Hepatocyte (in vitro differentiated cells): ENCODE results near the gene SULT2A1. TPM values are rescaled to one million over a fixed set of nuclear protein-coding genes. Genes with fewer than 3 reads are reported as not detected.
A peak's percentile ranks its signal among the peaks of the same experiment; 100 is the strongest.

Experiments used
- DNase-seq: peaks from one replicate; pipeline ENCODE4 v3.0.0-alpha.2; 2016; ENCODE audit warnings: low spot score
- H2AFZ ChIP-seq: fragments of 200-600 bp; sonication (generic); 2 replicates; pipeline ENCODE4 v1.6.0; 2016; ENCODE audit warnings: antibody characterized with exemption, mild to moderate bottlenecking
- H3K27ac ChIP-seq: fragments of 200-600 bp; sonication (generic); 2 replicates; pipeline ENCODE4 v1.5.1; 2016; ENCODE audit warnings: mild to moderate bottlenecking
- H3K27me3 ChIP-seq: fragments of 200-600 bp; sonication (generic); 2 replicates; pipeline ENCODE4 v1.6.1; 2016
- H3K36me3 ChIP-seq: fragments of 200-600 bp; sonication (generic); replicated peaks from 2 replicates; pipeline ENCODE4 v1.5.1; 2016; ENCODE audit warnings: low read depth; ENCODE audit not compliant: insufficient read depth
- H3K4me1 ChIP-seq: fragments of 200-600 bp; sonication (generic); 2 replicates; pipeline ENCODE4 v1.5.1; 2016; ENCODE audit warnings: mild to moderate bottlenecking, moderate library complexity; ENCODE audit not compliant: insufficient read depth
- H3K4me2 ChIP-seq: fragments of 200-600 bp; sonication (generic); 2 replicates; pipeline ENCODE4 v1.6.0; 2016
- H3K4me3 ChIP-seq: fragments of 200-600 bp; sonication (generic); 2 replicates; pipeline ENCODE4 v1.5.1; 2016; ENCODE audit warnings: mild to moderate bottlenecking
- H3K79me2 ChIP-seq: fragments of 200-600 bp; sonication (generic); 2 replicates; pipeline ENCODE4 v1.6.0; 2017; ENCODE audit warnings: mild to moderate bottlenecking
- H3K9me2 ChIP-seq: fragments of 200-600 bp; sonication (generic); replicated peaks from 2 replicates; pipeline ENCODE4 v1.6.0; 2017; ENCODE audit warnings: mild to moderate bottlenecking; ENCODE audit not compliant: insufficient read depth
- H3K9me3 ChIP-seq: fragments of 200-600 bp; sonication (generic); 2 replicates; pipeline ENCODE4 v1.5.1; 2016; ENCODE audit warnings: low read depth, mild to moderate bottlenecking
- H4K20me1 ChIP-seq: fragments of 200-600 bp; sonication (generic); 2 replicates; pipeline ENCODE4 v1.6.0; 2016; ENCODE audit warnings: mild to moderate bottlenecking; ENCODE audit not compliant: insufficient read depth, poor library complexity, severe bottlenecking
- CTCF ChIP-seq: fragments of 200-600 bp; sonication (generic); IDR thresholded peaks from 2 replicates; pipeline ENCODE4 v1.5.1; 2016; ENCODE audit warnings: antibody characterized with exemption, mild to moderate bottlenecking; ENCODE audit not compliant: poor library complexity
- EZH2 ChIP-seq: fragments of 200-600 bp; sonication (generic); IDR thresholded peaks from 2 replicates; pipeline ENCODE4 v1.6.1; 2016; ENCODE audit warnings: antibody characterized with exemption, mild to moderate bottlenecking, borderline replicate concordance
- EZH2phosphoT487 ChIP-seq: fragments of 200-600 bp; sonication (generic); IDR thresholded peaks from one replicate; pipeline ENCODE4 v1.6.1; 2018; ENCODE audit warnings: antibody characterized with exemption, mild to moderate bottlenecking, low read depth, moderate library complexity; ENCODE audit not compliant: unreplicated experiment, severe bottlenecking
- WGBS: methylation state at CpG from one replicate; pipeline ENCODE4 v1.1.6; 2016; ENCODE audit warnings: low lambda C conversion rate; ENCODE audit errors: missing lambda C conversion rate; 5-methylcytosine and 5-hydroxymethylcytosine counted together
- polyA plus RNA-seq: library from polyadenylated mRNA; unstranded; fragments of >200 nt; fragmentation: Nextera tagmentation; extraction: Ambion mirVana; gene quantifications from 2 replicates; pipeline ENCODE4 v1.2.1, GENCODE V29; 2016
- total RNA-seq: library from RNA; depleted of rRNA; stranded (reverse); fragments of >200 nt; gene quantifications from 2 replicates; pipeline ENCODE4 v1.2.3, GENCODE V29; 2014

The SULT2A1 gene
- total and polyA plus RNA-seq, 2 experiments from 2014 or later: 120 to 188 TPM

- H3K4me3 ChIP-seq: no peak overlapping the region
- no peaks in the 10 kb centered on the region for H3K9me2 ChIP-seq
- H3K36me3 ChIP-seq: no peaks in the 10 kb centered on the region
- no peak overlapping the region for H2AFZ ChIP-seq
- no peaks in the 10 kb centered on the region for H3K79me2 ChIP-seq
- no peak for TF ChIP-seq CTCF
- TF ChIP-seq EZH2phosphoT487: no peak
- no peak for TF ChIP-seq EZH2
- peaks cover 6% of the 10 kb centered on the region for H3K4me1 ChIP-seq
- WGBS: 67% methylated on average over 5 of the region's 5 CpGs
- H3K9me3 ChIP-seq: no peaks in the 10 kb centered on the region
- no peaks in the 10 kb centered on the region for H4K20me1 ChIP-seq
- peak; percentile 32 for DNase-seq
- no peak overlapping the region for H3K4me2 ChIP-seq
- no peaks in the 10 kb centered on the region for H3K27me3 ChIP-seq
- H3K27ac ChIP-seq: peak overlapping the region; percentile 61
Measured at GRCh38 chr19:47896773-47897172, 10.7 kb upstream of the SULT2A1 start.

GRCh38 chr19:47896019-47896418 is 9.9 kb upstream of the SULT2A1 start:
- Histone ChIP-seq H2AFZ (no peak overlapping the region), H3K79me2 (no peaks in the 10 kb centered on the region), H3K36me3 (no peaks in the 10 kb centered on the region), H3K4me1 (peaks cover 13% of the 10 kb centered on the region), H3K4me3 (no peak overlapping the region), H4K20me1 (no peaks in the 10 kb centered on the region), H3K9me3 (no peaks in the 10 kb centered on the region), H3K27me3 (no peaks in the 10 kb centered on the region), H3K4me2 (no peak overlapping the region), H3K27ac (peak overlapping the region; percentile 61), H3K9me2 (no peaks in the 10 kb centered on the region)
- no peak for DNase-seq
- TF ChIP-seq EZH2: no peak
- no peak for TF ChIP-seq CTCF
- no peak for TF ChIP-seq EZH2phosphoT487
- WGBS: 92% methylated on average over 4 of the region's 4 CpGs

- no peaks in the 10 kb centered on the region for H4K20me1 ChIP-seq
- no peaks in the 10 kb centered on the region for H3K9me2 ChIP-seq
- no peak overlapping the region for H3K4me3 ChIP-seq
- H3K36me3 ChIP-seq: no peaks in the 10 kb centered on the region
- WGBS: 95% methylated on average over 5 of the region's 5 CpGs
- no peak for TF ChIP-seq EZH2phosphoT487
- TF ChIP-seq EZH2: no peak
- no peak for TF ChIP-seq CTCF
- H3K4me1 ChIP-seq: peaks cover 16% of the 10 kb centered on the region
- H3K9me3 ChIP-seq: no peaks in the 10 kb centered on the region
- H3K27me3 ChIP-seq: no peaks in the 10 kb centered on the region
- DNase-seq: no peak
- H3K79me2 ChIP-seq: no peaks in the 10 kb centered on the region
- H2AFZ ChIP-seq: no peak overlapping the region
- H3K27ac ChIP-seq: no peak overlapping the region
- no peak overlapping the region for H3K4me2 ChIP-seq
Measured at GRCh38 chr19:47895165-47895782, 9.2 kb upstream of the SULT2A1 start.
